ENCODE data around the gene EGF.

The EGF gene

DNA sequence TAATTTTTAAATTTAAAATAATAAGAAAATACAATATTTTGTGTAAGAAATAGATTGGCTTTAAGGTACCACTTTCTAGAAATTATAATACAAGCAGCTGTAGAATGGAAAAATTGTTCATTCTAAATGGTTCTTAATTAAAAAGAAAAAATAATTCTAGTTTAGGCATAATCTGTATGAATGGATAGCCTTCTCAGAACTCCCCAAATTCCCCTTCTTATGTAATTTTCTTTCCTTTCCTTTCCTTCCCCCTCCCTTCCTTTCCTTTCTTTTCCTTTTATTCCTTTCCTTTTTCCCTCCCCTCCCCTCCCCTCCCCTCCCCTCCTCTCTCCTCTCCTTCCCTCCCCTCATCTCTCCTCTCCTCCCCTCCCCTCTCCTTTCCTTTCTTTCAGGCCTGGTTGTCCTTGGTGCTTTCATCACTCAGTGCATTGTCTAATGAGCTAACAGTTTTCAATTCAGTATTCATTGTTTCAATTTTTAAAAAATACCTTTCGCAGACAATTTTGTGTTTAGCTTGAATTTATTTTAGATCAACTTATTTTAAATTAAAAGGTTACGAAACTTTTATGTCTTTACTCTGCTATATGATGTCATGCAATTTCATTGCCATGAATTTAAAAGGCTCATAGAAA is 35.9 kb upstream of the EGF start:
- Histone ChIP-seq H3K9ac (ENCODE audit: insufficient read length, low read depth) (no peak overlapping the region), H3K9me3 (ENCODE audit: insufficient read depth, low read length) (no peaks in the 10 kb centered on the region), H3K4me3 (ENCODE audit: insufficient read length, low read depth) (no peak overlapping the region), H3K4me1 (ENCODE audit: insufficient read depth, insufficient read length) (no peaks in the 10 kb centered on the region), H3K27me3 (ENCODE audit: insufficient read depth, insufficient read length) (no peaks in the 10 kb centered on the region), H3K36me3 (ENCODE audit: insufficient read depth, insufficient read length, low read length) (no peaks in the 10 kb centered on the region)
- TF ChIP-seq SUZ12 (IDR thresholded peaks at IDR 0.05; ENCODE audit: extremely low read depth, insufficient read depth, insufficient read length) (no peak), YY1 (IDR thresholded peaks at IDR 0.05; ENCODE audit: insufficient read depth, insufficient read length) (no peak), ZNF274 (IDR thresholded peaks at IDR 0.05; ENCODE audit: low read depth, low read length) (no peak)
- DNase-seq (ENCODE audit: low read depth, low spot score) = no peak

DNA sequence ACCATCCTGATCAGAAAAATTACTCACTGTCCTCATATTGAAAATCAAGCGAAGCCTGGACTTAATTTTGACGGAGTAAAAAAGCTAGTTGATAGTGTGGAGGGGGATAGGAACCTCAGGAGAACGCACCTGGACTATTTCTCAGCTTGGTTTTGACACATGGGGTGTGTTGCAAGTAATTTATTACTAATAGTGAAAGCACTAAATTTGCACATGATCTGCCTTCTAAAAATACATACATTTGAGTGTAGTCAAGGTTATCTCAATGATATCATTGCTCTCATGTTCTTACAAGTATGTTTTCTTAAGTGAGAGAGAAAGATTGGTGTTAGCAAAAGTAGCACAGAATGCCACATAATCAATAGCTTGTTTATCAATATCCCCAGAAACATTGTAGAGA is 35.3 kb upstream of the EGF start:
- no peak for DNase-seq (ENCODE audit: low read depth, low spot score)
- H3K4me3 ChIP-seq (ENCODE audit: insufficient read length, low read depth) = no peak overlapping the region
- no peaks in the 10 kb centered on the region for H3K36me3 ChIP-seq (ENCODE audit: insufficient read depth, insufficient read length, low read length)
- no peak for TF ChIP-seq YY1 (IDR thresholded peaks at IDR 0.05; ENCODE audit: insufficient read depth, insufficient read length)
- TF ChIP-seq ZNF274 (IDR thresholded peaks at IDR 0.05; ENCODE audit: low read depth, low read length) = no peak
- no peak for TF ChIP-seq SUZ12 (IDR thresholded peaks at IDR 0.05; ENCODE audit: extremely low read depth, insufficient read depth, insufficient read length)
- H3K4me1 ChIP-seq (ENCODE audit: insufficient read depth, insufficient read length) = no peaks in the 10 kb centered on the region
- no peaks in the 10 kb centered on the region for H3K9me3 ChIP-seq (ENCODE audit: insufficient read depth, low read length)
- H3K9ac ChIP-seq (ENCODE audit: insufficient read length, low read depth) = no peak overlapping the region
- no peaks in the 10 kb centered on the region for H3K27me3 ChIP-seq (ENCODE audit: insufficient read depth, insufficient read length)

DNA sequence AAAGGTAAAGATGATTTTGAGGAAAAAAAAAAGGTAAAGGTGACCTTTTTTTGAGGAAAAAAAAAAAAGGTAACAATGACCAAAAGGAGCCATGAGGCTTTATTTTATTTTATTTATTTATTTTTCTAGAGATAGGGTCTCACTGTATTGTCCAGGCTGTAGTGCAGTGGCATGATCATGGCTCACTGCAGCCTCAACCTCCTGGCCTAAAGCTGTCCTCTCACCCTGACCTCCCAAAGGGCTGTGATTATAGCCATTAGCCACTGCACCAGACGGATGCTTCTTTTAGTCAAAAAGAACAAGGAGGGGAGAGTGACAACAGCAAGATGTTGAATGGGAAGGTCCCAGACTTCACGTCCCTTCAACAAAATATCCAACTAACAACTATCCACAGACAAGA is 34.3 kb upstream of the EGF start:
- no peaks in the 10 kb centered on the region for H3K9me3 ChIP-seq (ENCODE audit: insufficient read depth, low read length)
- H3K4me1 ChIP-seq (ENCODE audit: insufficient read depth, insufficient read length) = no peaks in the 10 kb centered on the region
- H3K27me3 ChIP-seq (ENCODE audit: insufficient read depth, insufficient read length) = no peaks in the 10 kb centered on the region
- no peak overlapping the region for H3K4me3 ChIP-seq (ENCODE audit: insufficient read length, low read depth)
- no peak overlapping the region for H3K9ac ChIP-seq (ENCODE audit: insufficient read length, low read depth)
- no peaks in the 10 kb centered on the region for H3K36me3 ChIP-seq (ENCODE audit: insufficient read depth, insufficient read length, low read length)
- DNase-seq (ENCODE audit: low read depth, low spot score) = no peak
- TF ChIP-seq YY1 (IDR thresholded peaks at IDR 0.05; ENCODE audit: insufficient read depth, insufficient read length) (no peak), SUZ12 (IDR thresholded peaks at IDR 0.05; ENCODE audit: extremely low read depth, insufficient read depth, insufficient read length) (no peak), ZNF274 (IDR thresholded peaks at IDR 0.05; ENCODE audit: low read depth, low read length) (no peak)

DNA sequence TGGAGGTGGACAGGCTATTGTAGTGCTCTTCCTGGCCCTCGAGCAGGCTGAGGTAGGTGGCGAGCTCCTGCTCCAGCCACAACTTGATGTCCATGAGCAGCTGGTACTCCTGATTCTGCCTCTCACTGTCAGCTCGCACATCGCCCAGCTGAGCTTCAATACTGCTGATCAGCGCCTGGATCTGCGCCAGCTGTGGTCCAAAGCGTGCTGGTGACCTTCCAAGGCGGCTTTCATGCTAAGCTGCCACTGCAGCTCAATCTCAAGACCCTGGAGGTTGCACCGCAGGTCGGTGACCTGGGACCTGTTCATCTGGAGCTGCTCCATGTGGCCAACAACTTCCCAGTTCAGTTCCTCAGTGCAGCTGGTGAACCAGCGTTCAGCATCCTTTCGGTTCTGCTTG is 33.6 kb upstream of the EGF start:
- no peaks in the 10 kb centered on the region for H3K36me3 ChIP-seq (ENCODE audit: insufficient read depth, insufficient read length, low read length)
- H3K27me3 ChIP-seq (ENCODE audit: insufficient read depth, insufficient read length) = no peaks in the 10 kb centered on the region
- no peaks in the 10 kb centered on the region for H3K4me1 ChIP-seq (ENCODE audit: insufficient read depth, insufficient read length)
- H3K9ac ChIP-seq (ENCODE audit: insufficient read length, low read depth) = no peak overlapping the region
- DNase-seq (ENCODE audit: low read depth, low spot score) = no peak
- no peaks in the 10 kb centered on the region for H3K9me3 ChIP-seq (ENCODE audit: insufficient read depth, low read length)
- TF ChIP-seq YY1 (IDR thresholded peaks at IDR 0.05; ENCODE audit: insufficient read depth, insufficient read length) (no peak), SUZ12 (IDR thresholded peaks at IDR 0.05; ENCODE audit: extremely low read depth, insufficient read depth, insufficient read length) (no peak), ZNF274 (IDR thresholded peaks at IDR 0.05; ENCODE audit: low read depth, low read length) (no peak)
- H3K4me3 ChIP-seq (ENCODE audit: insufficient read length, low read depth) = no peak overlapping the region

DNA sequence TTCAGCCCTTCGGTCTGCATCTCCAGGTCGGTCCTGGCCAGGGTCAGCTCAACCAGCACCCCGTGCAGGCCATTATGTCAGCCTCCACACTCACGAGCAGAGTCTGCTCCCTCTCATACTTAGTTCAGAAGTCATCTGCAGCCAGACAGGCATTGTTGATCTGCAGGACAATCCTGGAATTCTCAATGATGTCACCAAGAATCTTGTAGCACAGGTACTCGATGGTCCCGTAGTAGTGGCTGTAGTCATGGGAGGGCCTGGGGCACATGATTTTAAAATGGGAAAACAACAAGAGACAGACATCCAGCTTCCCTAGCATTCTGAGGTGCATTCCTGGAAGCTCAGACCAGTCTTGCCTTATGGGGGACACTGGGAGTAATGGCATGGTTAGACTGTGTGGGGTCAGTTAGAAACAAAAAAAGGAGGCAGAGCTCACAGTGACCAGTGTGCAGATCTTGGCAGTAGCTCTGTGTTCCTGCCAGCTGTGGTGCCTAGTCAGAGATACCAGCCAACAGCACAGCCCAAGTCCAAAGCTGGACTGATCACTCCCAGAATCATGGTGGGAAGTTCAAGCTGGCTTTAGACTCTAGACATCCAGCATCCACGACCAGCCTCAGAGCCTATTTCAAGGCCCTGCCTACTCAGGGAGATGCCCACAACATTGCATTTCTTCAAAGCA is 32.9 kb upstream of the EGF start:
- Histone ChIP-seq H3K4me1 (ENCODE audit: insufficient read depth, insufficient read length) (no peaks in the 10 kb centered on the region), H3K9ac (ENCODE audit: insufficient read length, low read depth) (no peak overlapping the region)

DNA sequence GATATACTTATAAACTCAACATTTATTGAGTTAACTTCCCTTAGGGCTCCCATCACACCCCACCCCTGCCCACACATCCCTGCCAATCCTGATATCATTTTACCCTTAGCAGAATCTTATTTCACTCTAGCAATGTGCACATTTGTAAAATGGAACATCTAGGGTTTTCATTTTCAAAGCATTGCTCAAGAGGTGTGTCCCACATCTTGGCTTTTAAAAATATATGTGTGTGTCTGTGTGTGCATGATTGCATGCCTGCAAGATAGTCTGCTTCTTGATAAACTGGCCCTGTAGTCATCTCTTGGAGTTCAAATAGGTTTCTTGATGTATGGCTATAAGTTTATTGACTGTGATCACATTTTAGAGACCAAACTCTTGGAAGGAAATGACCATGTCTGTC is 26.4 kb upstream of the EGF start:
- TF ChIP-seq SUZ12 (IDR thresholded peaks at IDR 0.05; ENCODE audit: extremely low read depth, insufficient read depth, insufficient read length) (no peak), YY1 (IDR thresholded peaks at IDR 0.05; ENCODE audit: insufficient read depth, insufficient read length) (no peak), ZNF274 (IDR thresholded peaks at IDR 0.05; ENCODE audit: low read depth, low read length) (no peak)
- H3K4me1 ChIP-seq (ENCODE audit: insufficient read depth, insufficient read length) = no peaks in the 10 kb centered on the region
- no peaks in the 10 kb centered on the region for H3K36me3 ChIP-seq (ENCODE audit: insufficient read depth, insufficient read length, low read length)
- no peak overlapping the region for H3K4me3 ChIP-seq (ENCODE audit: insufficient read length, low read depth)
- no peaks in the 10 kb centered on the region for H3K9me3 ChIP-seq (ENCODE audit: insufficient read depth, low read length)
- no peaks in the 10 kb centered on the region for H3K27me3 ChIP-seq (ENCODE audit: insufficient read depth, insufficient read length)
- H3K9ac ChIP-seq (ENCODE audit: insufficient read length, low read depth) = no peak overlapping the region
- DNase-seq (ENCODE audit: low read depth, low spot score) = no peak

More for the DNA sequence above, 32.9 kb upstream of the EGF start:
- H3K27me3 ChIP-seq (ENCODE audit: insufficient read depth, insufficient read length) = no peaks in the 10 kb centered on the region
- H3K4me3 ChIP-seq (ENCODE audit: insufficient read length, low read depth) = no peak overlapping the region
- DNase-seq (ENCODE audit: low read depth, low spot score) = no peak
- TF ChIP-seq SUZ12 (IDR thresholded peaks at IDR 0.05; ENCODE audit: extremely low read depth, insufficient read depth, insufficient read length) (no peak), YY1 (IDR thresholded peaks at IDR 0.05; ENCODE audit: insufficient read depth, insufficient read length) (no peak), ZNF274 (IDR thresholded peaks at IDR 0.05; ENCODE audit: low read depth, low read length) (no peak)
- H3K9me3 ChIP-seq (ENCODE audit: insufficient read depth, low read length) = no peaks in the 10 kb centered on the region
- no peaks in the 10 kb centered on the region for H3K36me3 ChIP-seq (ENCODE audit: insufficient read depth, insufficient read length, low read length)

DNA sequence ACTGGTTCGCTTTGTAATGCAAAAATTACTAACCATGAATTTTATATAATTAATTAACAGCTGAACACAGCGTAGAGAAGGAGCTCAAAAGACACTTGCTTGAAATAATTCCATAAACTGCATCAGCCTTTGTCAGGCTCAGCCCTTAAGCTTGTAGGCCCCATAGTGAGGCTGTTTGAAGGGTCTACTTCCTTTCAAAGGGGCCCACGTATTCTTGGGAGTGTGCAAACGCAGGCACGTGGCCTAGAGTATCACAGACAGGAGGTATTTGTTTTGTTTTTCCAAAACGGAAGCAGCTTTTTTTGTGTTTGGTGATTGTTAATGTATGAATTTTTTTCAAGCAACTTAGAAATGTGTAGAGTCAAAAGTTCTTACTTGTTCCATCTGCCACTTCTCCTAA is 25.6 kb upstream of the EGF start:
- Histone ChIP-seq H3K9me3 (ENCODE audit: insufficient read depth, low read length) (no peaks in the 10 kb centered on the region), H3K9ac (ENCODE audit: insufficient read length, low read depth) (no peak overlapping the region), H3K36me3 (ENCODE audit: insufficient read depth, insufficient read length, low read length) (no peaks in the 10 kb centered on the region), H3K27me3 (ENCODE audit: insufficient read depth, insufficient read length) (no peaks in the 10 kb centered on the region), H3K4me1 (ENCODE audit: insufficient read depth, insufficient read length) (no peaks in the 10 kb centered on the region), H3K4me3 (ENCODE audit: insufficient read length, low read depth) (no peak overlapping the region)
- no peak for DNase-seq (ENCODE audit: low read depth, low spot score)
- TF ChIP-seq SUZ12 (IDR thresholded peaks at IDR 0.05; ENCODE audit: extremely low read depth, insufficient read depth, insufficient read length) = no peak
- no peak for TF ChIP-seq YY1 (IDR thresholded peaks at IDR 0.05; ENCODE audit: insufficient read depth, insufficient read length)
- TF ChIP-seq ZNF274 (IDR thresholded peaks at IDR 0.05; ENCODE audit: low read depth, low read length) = no peak
